GM23338 (cell line): ENCODE measurements around the gene NLRP7. TPM values are rescaled to one million over a fixed set of nuclear protein-coding genes. Genes with fewer than 3 reads are reported as not detected.
"Not testable (repeated sequence)": the region's sequence is repeated elsewhere in the genome, so short reads cannot be mapped to it uniquely, and the experiment has no call there.

ENCODE experiments used
- ATAC-seq: fragments of 200-7000 bp; cut with Tn5 transposase; 3 replicates; pipeline ENCODE4 v1.9.1; 2020
- DNase-seq: peaks from one replicate; pipeline ENCODE4 v3.0.0-alpha.2; 2015; ENCODE audit warnings: low spot score
- H2AFZ ChIP-seq: fragments of 200-600 bp; sonication (generic); 2 replicates; pipeline ENCODE4 v1.8.0; 2016; ENCODE audit warnings: antibody characterized with exemption, mild to moderate bottlenecking, moderate library complexity
- H3F3A ChIP-seq: fragments of 200-600 bp; sonication (generic); replicated peaks from 2 replicates; pipeline ENCODE4 v1.8.0; 2017; ENCODE audit warnings: antibody characterized with exemption, mixed run types, low read depth
- H3K27ac ChIP-seq: fragments of 200-600 bp; sonication (generic); 2 replicates; pipeline ENCODE4 v1.6.1; 2016; ENCODE audit warnings: low read depth
- H3K27me3 ChIP-seq: fragments of 200-600 bp; sonication (generic); 2 replicates; pipeline ENCODE4 v1.8.0; 2016; ENCODE audit warnings: mild to moderate bottlenecking, mixed run types, moderate library complexity; ENCODE audit not compliant: insufficient read depth
- H3K36me3 ChIP-seq: fragments of 200-600 bp; sonication (generic); 2 replicates; pipeline ENCODE4 v1.8.0; 2016; ENCODE audit warnings: mild to moderate bottlenecking; ENCODE audit not compliant: insufficient read depth
- H3K4me1 ChIP-seq: fragments of 200-600 bp; sonication (generic); 2 replicates; pipeline ENCODE4 v1.8.0; 2016; ENCODE audit warnings: mild to moderate bottlenecking, moderate library complexity; ENCODE audit not compliant: insufficient read depth
- H3K4me2 ChIP-seq: fragments of 200-600 bp; sonication (generic); 2 replicates; pipeline ENCODE4 v1.7.1; 2017; ENCODE audit warnings: mixed run types
- H3K4me3 ChIP-seq: fragments of 200-600 bp; sonication (generic); 2 replicates; pipeline ENCODE4 v1.6.1; 2016; ENCODE audit warnings: mixed run types
- H3K79me2 ChIP-seq: fragments of 200-600 bp; sonication (generic); replicated peaks from 2 replicates; pipeline ENCODE4 v1.8.0; 2017; ENCODE audit warnings: mild to moderate bottlenecking; ENCODE audit not compliant: insufficient read depth
- H3K9me2 ChIP-seq: fragments of 200-600 bp; sonication (generic); 2 replicates; pipeline ENCODE4 v1.8.0; 2017; ENCODE audit not compliant: insufficient read depth
- H4K20me1 ChIP-seq: fragments of 200-600 bp; sonication (generic); replicated peaks from 2 replicates; pipeline ENCODE4 v1.8.0; 2017; ENCODE audit warnings: mild to moderate bottlenecking; ENCODE audit not compliant: insufficient read depth
- H3K27ac Mint-ChIP-seq: 2 replicates; pipeline ENCODE4 v1.8.0; 2020; ENCODE audit warnings: inconsistent platforms, mild to moderate bottlenecking, moderate library complexity, mixed read lengths
- H3K27me3 Mint-ChIP-seq: 3 replicates; pipeline ENCODE4 v1.8.0; 2022; ENCODE audit warnings: low read depth, mild to moderate bottlenecking, moderate library complexity, mixed read lengths, inconsistent platforms; ENCODE audit not compliant: insufficient read depth, poor library complexity
- H3K36me3 Mint-ChIP-seq: 3 replicates; pipeline ENCODE4 v1.8.0; 2021; ENCODE audit warnings: low read depth, mild to moderate bottlenecking, inconsistent platforms, moderate library complexity, mixed read lengths
- H3K4me1 Mint-ChIP-seq: 3 replicates; pipeline ENCODE4 v1.8.0; 2020; ENCODE audit warnings: mild to moderate bottlenecking, inconsistent platforms, mixed read lengths
- H3K4me3 Mint-ChIP-seq: 3 replicates; pipeline ENCODE4 v1.8.0; 2021; ENCODE audit warnings: moderate library complexity, mild to moderate bottlenecking, inconsistent platforms, mixed read lengths
- H3K9me3 Mint-ChIP-seq: 3 replicates; pipeline ENCODE4 v1.8.0; 2020; ENCODE audit warnings: moderate library complexity, mild to moderate bottlenecking, inconsistent platforms, mixed read lengths
- CREB1 ChIP-seq: fragments of 250-450 bp; sonication (Bioruptor Pico); IDR thresholded peaks from 2 replicates; pipeline ENCODE4 v1.5.0; 2020; ENCODE audit warnings: low read depth, mild to moderate bottlenecking, moderate library complexity
- CTCF ChIP-seq, 2 experiments: fragments of 200-600 bp in 1 of 2; sonication (generic) in 1 of 2; conservative IDR thresholded peaks; 2 replicates each; pipeline versions ENCODE4 v1.5.1 to v1.6.1; 2016 to 2017; ENCODE audit warnings: antibody characterized with exemption in 2 of 2, low read depth in 2 of 2, mild to moderate bottlenecking in 2 of 2, moderate library complexity in 1 of 2
- ETS1 ChIP-seq: IDR thresholded peaks from 2 replicates; pipeline ENCODE4 v1.6.1; 2016; ENCODE audit warnings: antibody characterized with exemption
- EZH2 ChIP-seq: fragments of 200-600 bp; sonication (generic); IDR thresholded peaks from one replicate; pipeline ENCODE4 v1.8.0; 2017; ENCODE audit warnings: antibody characterized with exemption, mild to moderate bottlenecking, low read depth; ENCODE audit not compliant: unreplicated experiment
- NANOG ChIP-seq: IDR thresholded peaks from 2 replicates; pipeline ENCODE4 v1.6.1; 2016; ENCODE audit warnings: antibody characterized with exemption, borderline replicate concordance
- POLR2AphosphoS5 ChIP-seq: IDR thresholded peaks from 2 replicates; pipeline ENCODE4 v1.6.1; 2016; ENCODE audit warnings: antibody characterized with exemption, low read depth
- REST ChIP-seq: IDR thresholded peaks from one replicate; pipeline ENCODE4 v1.6.1; 2018; ENCODE audit warnings: antibody characterized with exemption; ENCODE audit not compliant: unreplicated experiment
- STAT1 ChIP-seq: IDR thresholded peaks from one replicate; pipeline ENCODE4 v1.6.1; 2016; ENCODE audit warnings: antibody characterized with exemption; ENCODE audit not compliant: unreplicated experiment
- ZNF114 ChIP-seq: fragments of 250-450 bp; sonication (Bioruptor Pico); IDR thresholded peaks from 2 replicates; pipeline ENCODE4 v1.5.0; 2020; ENCODE audit warnings: mild to moderate bottlenecking, moderate library complexity
- ZNF331 ChIP-seq: fragments of 250-450 bp; sonication (Bioruptor Pico); IDR thresholded peaks from 2 replicates; pipeline ENCODE4 v1.5.0; 2020; ENCODE audit warnings: low read depth, mild to moderate bottlenecking, moderate library complexity
- ZNF462 ChIP-seq: fragments of 250-450 bp; sonication (Bioruptor Pico); IDR thresholded peaks from 2 replicates; pipeline ENCODE4 v1.5.0; 2020; ENCODE audit warnings: mild to moderate bottlenecking, moderate library complexity
- polyA plus RNA-seq: library from polyadenylated mRNA; unstranded; fragments of >200 nt; fragmentation: Nextera tagmentation; extraction: Ambion mirVana; gene quantifications from 2 replicates; pipeline ENCODE4 v1.2.1, GENCODE V29; 2016
- total RNA-seq: library from RNA; depleted of rRNA; stranded (reverse); fragments of >200 nt; shearing (Covaris generic); gene quantifications from 2 replicates; pipeline ENCODE4 v1.2.3, GENCODE V29; 2014

The NLRP7 gene
- total and polyA plus RNA-seq, 2 experiments from 2014 or later = 1.2 to 2.2 TPM

- Histone ChIP-seq H2AFZ (no peak overlapping the region), H3F3A (no peaks in the 10 kb centered on the region), H4K20me1 (no peaks in the 10 kb centered on the region; the same call in 1 of the 2 replicates), H3K4me3 (peak overlapping the region; percentile 63), H3K4me2 (peak overlapping the region; percentile 81), H3K9me2 (no peaks in the 10 kb centered on the region), H3K27ac (no peak overlapping the region), H3K79me2 (peaks cover 17% of the 10 kb centered on the region), H3K4me1 (no peaks in the 10 kb centered on the region; the same call in 1 of the 2 replicates), H3K36me3 (peaks cover 3% of the 10 kb centered on the region; the same call in 1 of the 2 replicates), H3K27me3 (no peaks in the 10 kb centered on the region)
- Mint-ChIP-seq H3K4me3 (no peak overlapping the region), H3K27ac (no peak overlapping the region), H3K27me3 (peaks cover 5% of the 10 kb centered on the region), H3K36me3 (peaks cover 2% of the 10 kb centered on the region; the same call in 1 of the 3 replicates), H3K4me1 (no peaks in the 10 kb centered on the region), H3K9me3 (peaks cover 31% of the 10 kb centered on the region)
- TF ChIP-seq ETS1 (no peak), REST (no peak), CREB1 (no peak), ZNF331 (CRISPR knock-in tag) (no peak), ZNF462 (no peak), EZH2 (no peak), ZNF114 (CRISPR knock-in tag) (no peak), STAT1 (no peak), POLR2AphosphoS5 (no peak), CTCF (conservative IDR thresholded peaks at IDR 0.05; ENCODE audit: low read depth in 2 of 2) (no peak), NANOG (no peak)
- DNase-seq (no peak), ATAC-seq (no peak)
These were observed 20.3 kb upstream of the NLRP7 start for GRCh38 chr19:54967611-54968010.

GRCh38 chr19:54965055-54965454 lies 17.7 kb upstream of the NLRP7 start:
- H3K27ac Mint-ChIP-seq, H4K20me1 ChIP-seq, H3K4me3 Mint-ChIP-seq, H3K27me3 ChIP-seq, H3K27me3 Mint-ChIP-seq, H3K27ac ChIP-seq, H3K4me2 ChIP-seq, H3K36me3 ChIP-seq, H3K9me2 ChIP-seq, H3K36me3 Mint-ChIP-seq, H3K4me3 ChIP-seq, DNase-seq, H3K4me1 ChIP-seq, H2AFZ ChIP-seq, ATAC-seq, H3K4me1 Mint-ChIP-seq, H3F3A ChIP-seq: not testable (repeated sequence)
- peaks cover 19% of the 10 kb centered on the region for H3K9me3 Mint-ChIP-seq
- H3K79me2 ChIP-seq = peaks cover 17% of the 10 kb centered on the region
